ENCODE data around the gene NRXN3.
"Not testable (repeated sequence)": the region's sequence is repeated elsewhere in the genome, so short reads cannot be mapped to it uniquely, and the experiment has no call there.

Gene NRXN3

GRCh38 chr14:79093531-79093930, 923.4 kb downstream of the NRXN3 start:
- DNase-seq = no peak

- DNase-seq = no peak
Measured at GRCh38 chr14:79094951-79095350, 924.8 kb downstream of the NRXN3 start.

GRCh38 chr14:79096811-79097210, 926.6 kb downstream of the NRXN3 start:
- no peak for DNase-seq

GRCh38 chr14:79098324-79098723, 928.2 kb downstream of the NRXN3 start:
- no peak for DNase-seq

GRCh38 chr14:79100578-79100977, 930.4 kb downstream of the NRXN3 start:
- DNase-seq = no peak

- DNase-seq = no peak
Measured at GRCh38 chr14:79101388-79101787, 931.2 kb downstream of the NRXN3 start.

GRCh38 chr14:79103764-79104163, 933.6 kb downstream of the NRXN3 start:
- no peak for DNase-seq

GRCh38 chr14:79110564-79110963, 940.4 kb downstream of the NRXN3 start:
- DNase-seq = not testable (repeated sequence)

- no peak for DNase-seq
Measured at GRCh38 chr14:79111987-79112501, 941.9 kb downstream of the NRXN3 start.

- no peak for DNase-seq
Measured at GRCh38 chr14:79117561-79117960, 947.4 kb downstream of the NRXN3 start.

- DNase-seq = no peak
Measured at GRCh38 chr14:79118291-79118690, 948.1 kb downstream of the NRXN3 start.

GRCh38 chr14:79134361-79134760, 964.2 kb downstream of the NRXN3 start:
- no peak for DNase-seq

- DNase-seq = no peak
Measured at GRCh38 chr14:79136071-79137044, 966.2 kb downstream of the NRXN3 start.

- DNase-seq = no peak
Measured at GRCh38 chr14:79137045-79137430, 966.9 kb downstream of the NRXN3 start.

- no peak for DNase-seq
Measured at GRCh38 chr14:79137836-79138235, 967.7 kb downstream of the NRXN3 start.

GRCh38 chr14:79144896-79145295, 974.7 kb downstream of the NRXN3 start:
- DNase-seq = no peak

- no peak for DNase-seq
Measured at GRCh38 chr14:79150226-79150625, 980.1 kb downstream of the NRXN3 start.

- DNase-seq = no peak
Measured at GRCh38 chr14:79157369-79157768, 987.2 kb downstream of the NRXN3 start.

- DNase-seq = peak in 1 of 5 experiments; percentile 3
Measured at GRCh38 chr14:79161571-79161970, 991.4 kb downstream of the NRXN3 start.

- DNase-seq = no peak
Measured at GRCh38 chr14:79162833-79163232, 992.7 kb downstream of the NRXN3 start.

- DNase-seq = no peak
Measured at GRCh38 chr14:79165471-79166090, 995.4 kb downstream of the NRXN3 start.

GRCh38 chr14:79166171-79166570, 996.0 kb downstream of the NRXN3 start:
- DNase-seq = no peak

- no peak for DNase-seq
Measured at GRCh38 chr14:79167957-79168356, 997.8 kb downstream of the NRXN3 start.

- no peak for DNase-seq
Measured at GRCh38 chr14:79175671-79176070, 1005.5 kb downstream of the NRXN3 start.
